ENCODE measurements around the gene ASTN2. TPM values are rescaled to one million over a fixed set of nuclear protein-coding genes. Genes with fewer than 3 reads are reported as not detected.

Gene ASTN2
- total and polyA plus RNA-seq, 9 of the 15 experiments (the other 6 are each of a cell fraction or from before 2014, with no cell fraction given), result 0.56 to 3.5 (median 1.9) TPM

DNA sequence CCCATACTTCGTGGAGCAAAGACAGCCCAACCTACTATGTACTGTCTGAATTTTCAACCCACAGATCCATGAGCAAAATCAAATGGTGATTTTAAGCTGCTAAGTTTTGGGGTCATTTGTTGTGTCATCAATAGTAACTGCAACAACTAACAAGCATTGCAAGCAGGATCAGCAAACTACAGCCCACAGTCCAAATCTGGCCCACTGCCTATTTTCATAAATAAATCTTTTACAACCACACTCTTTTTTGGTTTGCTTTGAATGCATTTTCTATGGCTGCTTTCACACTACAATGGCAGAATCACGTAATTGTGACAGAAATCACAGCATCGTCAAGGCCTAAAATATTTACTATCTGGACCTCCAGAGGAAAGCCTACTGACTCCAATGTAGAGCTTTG lies 964.9 kb downstream of the ASTN2 start:
- H4K20me1 ChIP-seq (replicated peaks; ENCODE audit: control insufficient read depth, insufficient read depth, low read length), result no peaks in the 10 kb centered on the region
- intact Hi-C loops (cut with micrococcal nuclease), result no loop called here
- no peak overlapping the region for H3K4me3 ChIP-seq
- H3K4me2 ChIP-seq (ENCODE audit: insufficient read depth, low read length), result no peak overlapping the region
- TF ChIP-seq TEAD4 (IDR thresholded peaks at IDR 0.05; ENCODE audit: low read length) (no peak), TEAD4 (CRISPR knock-in tag; IDR thresholded peaks at IDR 0.05; ENCODE audit: borderline replicate concordance) (no peak), ZNF184 (CRISPR knock-in tag; IDR thresholded peaks at IDR 0.05) (no peak), CBX5 (IDR thresholded peaks at IDR 0.05; ENCODE audit: borderline replicate concordance, low read depth) (no peak)
- H2AFZ ChIP-seq (ENCODE audit: low read depth, low read length), result no peak overlapping the region
- peaks cover 11 to 37% of the 10 kb centered on the region in 2 experiments for H3K4me1 ChIP-seq (replicated peaks in 1 of 2; ENCODE audit: control insufficient read depth in 2 of 2, insufficient read depth in 2 of 2, low read length in 2 of 2)
- no peak for FAIRE-seq
- no peak for ATAC-seq
- H3K27ac ChIP-seq (ENCODE audit: extremely low read depth, low read depth, low read length), result no peak overlapping the region
- WGBS (ENCODE audit: insufficient coverage, low coverage, missing lambda C conversion rate), result 75% methylated on average over 3 of the region's 3 CpGs
- H3K79me2 ChIP-seq (ENCODE audit: control insufficient read depth, insufficient read depth, low read length), result no peaks in the 10 kb centered on the region
- H3K9ac ChIP-seq (ENCODE audit: insufficient read depth in 1 of 2, low read depth in 2 of 2, low read length in 2 of 2), result no peak overlapping the region
- H3K27me3 ChIP-seq (ENCODE audit: control insufficient read depth in 2 of 2, insufficient read depth in 2 of 2, low read length in 2 of 2), result no peaks in the 10 kb centered on the region
- in situ Hi-C loops (cut with MboI), result no loop called here
- POLR2A ChIA-PET, result interaction anchor here (0.6 to 1.7 kb wide), 5 partner anchors 16 to 1894 kb away, joined by 3 to 5 read pairs (median 4); no protein-coding TSS in a partner anchor
- no TSS peak for BruUV-seq (replicated peaks)
- H3K9me1 ChIP-seq (ENCODE audit: control insufficient read depth, insufficient read depth, low read length), result no peaks in the 10 kb centered on the region
- no peak for DNase-seq (ENCODE audit: extremely low read depth in 1 of 4, low spot score in 3 of 4)
- CTCF ChIA-PET (ENCODE audit: low intra/inter-chr PET ratio), result no interaction called here
- H3K9me3 ChIP-seq (replicated peaks; ENCODE audit: control insufficient read depth, insufficient read depth, low read depth, low read length), result no peaks in the 10 kb centered on the region
- no peaks in the 10 kb centered on the region for H3K36me3 ChIP-seq (ENCODE audit: control insufficient read depth, insufficient read depth, low read length)

DNA sequence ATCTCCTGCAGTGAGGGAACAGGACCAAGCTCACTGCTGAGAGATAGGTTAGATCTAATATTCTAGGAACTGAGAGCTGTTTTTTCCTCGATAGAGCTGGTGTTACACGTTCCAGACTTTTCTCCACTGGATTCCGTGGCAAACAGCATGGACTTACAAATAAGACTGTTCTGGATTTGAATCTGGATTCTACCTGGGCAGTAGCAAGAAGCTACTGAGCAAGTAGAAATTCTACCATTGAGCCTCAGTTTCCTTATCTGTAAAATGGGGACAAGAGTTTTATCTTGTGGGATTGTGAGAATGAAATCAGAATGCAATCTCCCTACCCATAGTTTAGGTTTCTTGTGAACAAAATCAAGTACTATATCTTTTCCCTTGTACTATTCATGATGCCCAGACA lies 966.4 kb downstream of the ASTN2 start:
- Histone ChIP-seq H3K79me2 (ENCODE audit: control insufficient read depth, insufficient read depth, low read length) (no peaks in the 10 kb centered on the region), H3K9ac (ENCODE audit: insufficient read depth in 1 of 2, low read depth in 2 of 2, low read length in 2 of 2) (no peak overlapping the region), H3K27me3 (ENCODE audit: control insufficient read depth in 2 of 2, insufficient read depth in 2 of 2, low read length in 2 of 2) (no peaks in the 10 kb centered on the region), H3K36me3 (ENCODE audit: control insufficient read depth, insufficient read depth, low read length) (no peaks in the 10 kb centered on the region), H3K4me2 (ENCODE audit: insufficient read depth, low read length) (no peak overlapping the region), H3K27ac (ENCODE audit: extremely low read depth, low read depth, low read length) (no peak overlapping the region), H2AFZ (ENCODE audit: low read depth, low read length) (no peak overlapping the region), H3K9me1 (ENCODE audit: control insufficient read depth, insufficient read depth, low read length) (no peaks in the 10 kb centered on the region), H4K20me1 (replicated peaks; ENCODE audit: control insufficient read depth, insufficient read depth, low read length) (no peaks in the 10 kb centered on the region), H3K4me1 (replicated peaks in 1 of 2; ENCODE audit: control insufficient read depth in 2 of 2, insufficient read depth in 2 of 2, low read length in 2 of 2) (peaks cover 11 to 41% of the 10 kb centered on the region in 2 experiments), H3K9me3 (replicated peaks; ENCODE audit: control insufficient read depth, insufficient read depth, low read depth, low read length) (no peaks in the 10 kb centered on the region), H3K4me3 (no peak overlapping the region)
- DNase-seq (ENCODE audit: extremely low read depth in 1 of 4, low spot score in 3 of 4) (no peak), ATAC-seq (no peak), FAIRE-seq (no peak)
- POLR2A ChIA-PET, result interaction anchor here (0.6 kb wide), 1 partner anchor 17 kb away, joined by 4 read pairs; no protein-coding TSS in a partner anchor
- 68% methylated on average over 3 of the region's 3 CpGs for WGBS (ENCODE audit: insufficient coverage, low coverage, missing lambda C conversion rate)
- intact Hi-C loops (cut with micrococcal nuclease) (no loop called here), in situ Hi-C loops (cut with MboI) (no loop called here)
- CTCF ChIA-PET (ENCODE audit: low intra/inter-chr PET ratio), result no interaction called here
- BruUV-seq (replicated peaks), result no TSS peak
- peak; percentile 95 for TF ChIP-seq ADNP (tag; IDR thresholded peaks at IDR 0.05)
- TF ChIP-seq RBM25 (IDR thresholded peaks at IDR 0.05; ENCODE audit: low read depth, low read length, severe bottlenecking), result peak; percentile 94
- no peak for TF ChIP-seq ZNF76 (CRISPR knock-in tag; IDR thresholded peaks at IDR 0.05; ENCODE audit: borderline replicate concordance)
- TF ChIP-seq KDM1A (IDR thresholded peaks at IDR 0.05), result peak; percentile 68 to 86
- no peak for TF ChIP-seq YBX1 (IDR thresholded peaks at IDR 0.05)
- TF ChIP-seq PHF20 (IDR thresholded peaks at IDR 0.05; ENCODE audit: partially characterized antibody), result peak; percentile 46
- peak in 1 of 2 experiments; percentile 90; a peak in 2 of 4 replicates for TF ChIP-seq RCOR1 (IDR thresholded peaks at IDR 0.05; ENCODE audit: borderline replicate concordance in 1 of 2, low read depth in 2 of 2, low read length in 2 of 2)
- 0 out of 2 replicates have a peak, but pooled peaks have one; percentile 50 for TF ChIP-seq CBX1 (IDR thresholded peaks at IDR 0.05; ENCODE audit: low read depth)
- TF ChIP-seq HDAC2 (IDR thresholded peaks at IDR 0.05), result peak; percentile 91; the same call in 1 of the 2 replicates
- TF ChIP-seq SMARCA5 (IDR thresholded peaks at IDR 0.05), result peak; percentile 79; the same call in 1 of the 2 replicates
- TF ChIP-seq BCOR (IDR thresholded peaks at IDR 0.05), result peak; percentile 96
- TF ChIP-seq FOXJ3 (CRISPR knock-in tag; IDR thresholded peaks at IDR 0.05), result no peak

Measured in K562 (cell line).